Common myeloid progenitor, CD34-positive (primary cell): ENCODE data around the gene WNT5B.

ENCODE experiments used
- CTCF ChIA-PET: fragments of 350-600 bp; sonication (Branson Sonifier 250); formaldehyde crosslinking; loops from one replicate; lab custom pipeline; 2021; ENCODE audit warnings: antibody characterized with exemption; lab: Charles Lee
- POLR2A ChIA-PET: fragments of 350-600 bp; sonication (Branson Sonifier 250); formaldehyde crosslinking; loops from one replicate; lab custom pipeline; 2021; ENCODE audit warnings: antibody characterized with exemption; lab: Charles Lee
- DNase-seq, 3 donors: peaks; one replicate each; pipeline versions ENCODE4 v3.0.0 to v3.0.0-alpha.2; 2013
- H3K27ac ChIP-seq, 2 experiments: 1 replicate in 1 of 2; 2 replicates in 1 of 2; pipeline ENCODE4 v1.7.0; 2013; ENCODE audit warnings: inconsistent platforms in 2 of 2, low read length in 2 of 2, mild to moderate bottlenecking in 2 of 2, low read depth in 1 of 2, moderate library complexity in 1 of 2; ENCODE audit not compliant: severe bottlenecking in 2 of 2, insufficient read depth in 1 of 2, poor library complexity in 1 of 2
- H3K27me3 ChIP-seq, 5 experiments: replicated peaks in 2 of 5; 1 replicate in 3 of 5; 2 replicates in 2 of 5; pipeline versions ENCODE4 v1.6.1 to v1.7.0; 2013; ENCODE audit warnings: low read length in 4 of 5, mild to moderate bottlenecking in 2 of 5, moderate library complexity in 2 of 5, inconsistent platforms in 1 of 5; ENCODE audit not compliant: insufficient read depth in 5 of 5, control insufficient read depth in 4 of 5
- H3K36me3 ChIP-seq, 4 experiments: 1 replicate in 2 of 4; 2 replicates in 2 of 4; pipeline versions ENCODE4 v1.6.1 to v1.7.0; 2013; ENCODE audit warnings: low read length in 3 of 4, control low read depth in 1 of 4, mild to moderate bottlenecking in 1 of 4; ENCODE audit not compliant: control insufficient read depth in 4 of 4, insufficient read depth in 4 of 4
- H3K4me1 ChIP-seq, 4 experiments: 1 replicate in 3 of 4; 2 replicates in 1 of 4; pipeline versions ENCODE4 v1.6.1 to v1.7.1; 2013; ENCODE audit warnings: low read length in 3 of 4, mild to moderate bottlenecking in 3 of 4, control low read depth in 1 of 4, inconsistent platforms in 1 of 4, moderate library complexity in 1 of 4; ENCODE audit not compliant: control insufficient read depth in 4 of 4, insufficient read depth in 4 of 4; ENCODE audit errors: control extremely low read depth in 1 of 4
- H3K4me3 ChIP-seq, 7 experiments: 1 replicate in 4 of 7; 2 replicates in 3 of 7; pipeline versions ENCODE4 v1.5.1 to v1.7.0; 2013; ENCODE audit warnings: mild to moderate bottlenecking in 7 of 7, low read length in 6 of 7, moderate library complexity in 6 of 7, inconsistent platforms in 2 of 7, low read depth in 2 of 7, control low read depth in 1 of 7; ENCODE audit not compliant: insufficient read depth in 4 of 7, control insufficient read depth in 1 of 7; ENCODE audit errors: extremely low read depth in 1 of 7
- H3K9me3 ChIP-seq, 5 experiments: 1 replicate in 4 of 5; 2 replicates in 1 of 5; pipeline versions ENCODE4 v1.6.1 to v1.7.1; 2013; ENCODE audit warnings: low read length in 4 of 5, mild to moderate bottlenecking in 2 of 5, inconsistent platforms in 1 of 5, low read depth in 1 of 5, moderate library complexity in 1 of 5; ENCODE audit not compliant: control insufficient read depth in 4 of 5, insufficient read depth in 2 of 5; ENCODE audit errors: control extremely low read depth in 1 of 5
- WGBS: methylation state at CpG from one replicate; pipeline ENCODE4 v1.1.5; 2013; ENCODE audit not compliant: insufficient coverage; 5-methylcytosine and 5-hydroxymethylcytosine counted together

WNT5B gene

GRCh38 chr12:1584326-1584725, 44.7 kb upstream of the WNT5B start:
- H3K4me3 ChIP-seq, result no peak overlapping the region
- H3K9me3 ChIP-seq, result no peaks in the 10 kb centered on the region
- ChIA-PET CTCF (interaction anchor here (0.6 to 9.4 kb wide), 14 partner anchors 9 to 770 kb away, joined by 3 to 89 read pairs (median 4); no protein-coding TSS in a partner anchor), POLR2A (interaction anchor here (1.2 to 1.5 kb wide), 2 partner anchors 466 to 471 kb away, joined by 4 read pairs; no protein-coding TSS in a partner anchor)
- H3K4me1 ChIP-seq, result peaks cover 0 to 12% (median 2%) of the 10 kb centered on the region in 4 experiments
- H3K36me3 ChIP-seq, result peaks cover 0 to 4% (median 2%) of the 10 kb centered on the region in 4 experiments
- no peak overlapping the region for H3K27ac ChIP-seq
- no peak for DNase-seq
- 91% methylated on average over 4 of the region's 4 CpGs for WGBS
- peaks cover 0 to 10% (median 0%) of the 10 kb centered on the region in 5 experiments for H3K27me3 ChIP-seq

GRCh38 chr12:1587927-1588574, 41.0 kb upstream of the WNT5B start:
- Histone ChIP-seq H3K36me3 (peaks cover 0 to 9% (median 6%) of the 10 kb centered on the region in 4 experiments), H3K27ac (no peak overlapping the region), H3K4me1 (peaks cover 7 to 39% (median 29%) of the 10 kb centered on the region in 4 experiments), H3K4me3 (no peak overlapping the region), H3K27me3 (no peaks in the 10 kb centered on the region), H3K9me3 (no peaks in the 10 kb centered on the region)
- WGBS, result 81% methylated on average over 2 of the region's 5 CpGs
- no peak for DNase-seq
- ChIA-PET CTCF (interaction anchor here (0.8 to 2.4 kb wide), 6 partner anchors 9 to 495 kb away, joined by 3 to 18 read pairs (median 4); no protein-coding TSS in a partner anchor), POLR2A (no interaction called here)

GRCh38 chr12:1588575-1588947, 40.5 kb upstream of the WNT5B start:
- no peak for DNase-seq
- Histone ChIP-seq H3K27me3 (no peaks in the 10 kb centered on the region), H3K4me1 (peaks cover 7 to 41% (median 32%) of the 10 kb centered on the region in 4 experiments), H3K36me3 (peaks cover 0 to 9% (median 6%) of the 10 kb centered on the region in 4 experiments), H3K9me3 (no peaks in the 10 kb centered on the region), H3K4me3 (no peak overlapping the region), H3K27ac (no peak overlapping the region)
- 100% methylated on average over 2 of the region's 3 CpGs for WGBS
- ChIA-PET CTCF (interaction anchor here (0.6 to 2.4 kb wide), 7 partner anchors 10 to 496 kb away, joined by 3 to 18 read pairs (median 4); no protein-coding TSS in a partner anchor), POLR2A (no interaction called here)

DNA sequence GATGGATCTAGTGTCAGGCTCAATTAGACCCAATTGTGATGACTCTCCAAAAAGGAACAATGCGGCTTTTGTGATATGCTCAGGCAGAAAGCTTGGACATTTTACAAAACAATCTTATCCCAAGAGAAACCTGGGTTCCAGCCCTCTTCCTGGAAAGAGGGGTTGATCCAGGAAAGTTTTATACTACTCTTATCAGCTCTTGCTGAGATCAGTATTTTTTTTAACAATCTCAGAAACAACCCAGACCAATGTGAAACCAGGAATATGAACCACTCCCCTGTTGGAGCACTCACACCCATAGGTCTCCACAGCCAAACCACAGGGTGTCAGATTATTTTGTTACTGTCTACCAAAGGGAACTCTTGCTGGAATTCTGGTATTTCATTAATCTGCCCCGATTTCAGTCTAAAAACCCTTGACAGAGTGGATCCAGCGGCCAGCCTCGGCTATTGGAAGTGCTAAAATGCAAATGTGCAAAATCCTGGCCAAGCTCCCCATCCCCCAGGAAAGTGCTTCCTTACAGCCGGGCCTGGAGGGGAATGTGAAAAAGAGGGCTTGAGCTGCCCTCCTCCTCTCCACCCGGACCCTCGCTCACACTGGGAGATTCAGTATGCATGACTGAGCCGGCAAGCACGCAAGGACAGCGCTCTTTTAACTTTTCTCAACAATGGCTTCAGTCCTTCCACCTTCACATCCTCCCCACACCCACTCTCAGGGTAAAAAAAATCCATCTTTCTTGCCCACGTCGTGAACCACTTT, 38.6 kb upstream of the WNT5B start:
- H3K4me3 ChIP-seq, result peak overlapping the region in 1 of 7 experiments; percentile 28
- no peaks in the 10 kb centered on the region for H3K9me3 ChIP-seq
- no peak overlapping the region for H3K27ac ChIP-seq
- POLR2A ChIA-PET, result no interaction called here
- CTCF ChIA-PET, result interaction anchor here (1.1 to 1.3 kb wide), 3 partner anchors 22 to 474 kb away, joined by 3 to 8 read pairs (median 4); no protein-coding TSS in a partner anchor
- peaks cover 9 to 46% (median 38%) of the 10 kb centered on the region in 4 experiments for H3K4me1 ChIP-seq
- 98% methylated on average over 8 of the region's 12 CpGs for WGBS
- peaks cover 0 to 9% (median 6%) of the 10 kb centered on the region in 4 experiments for H3K36me3 ChIP-seq
- no peaks in the 10 kb centered on the region for H3K27me3 ChIP-seq
- no peak for DNase-seq

DNA sequence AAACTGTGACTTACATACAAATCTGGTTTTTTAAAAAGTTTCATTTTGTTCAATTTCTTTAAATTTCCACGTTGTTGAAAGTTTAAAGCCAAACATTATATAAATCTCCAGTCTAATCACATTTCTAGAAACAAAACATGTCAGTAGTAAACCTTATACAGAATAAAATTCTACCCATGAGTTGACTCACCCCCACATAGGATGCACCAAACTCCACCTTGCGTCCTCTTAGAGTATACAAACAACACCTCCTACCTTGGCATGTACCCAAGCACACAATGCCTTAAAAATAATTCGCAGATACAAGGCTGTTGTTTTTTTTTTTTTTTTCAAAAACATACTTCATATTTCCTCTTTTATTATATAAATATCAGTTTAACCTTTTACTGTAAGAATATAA, 38.0 kb upstream of the WNT5B start:
- Histone ChIP-seq H3K27me3 (no peaks in the 10 kb centered on the region), H3K27ac (no peak overlapping the region), H3K4me1 (peaks cover 15 to 52% (median 42%) of the 10 kb centered on the region in 4 experiments), H3K4me3 (peak overlapping the region in 3 of 7 experiments; percentile 61 to 93 (median 70)), H3K36me3 (peaks cover 0 to 9% (median 6%) of the 10 kb centered on the region in 4 experiments), H3K9me3 (no peaks in the 10 kb centered on the region)
- WGBS, result 78% methylated on average over 2 of the region's 3 CpGs
- CTCF ChIA-PET, result interaction anchor here (3.0 kb wide), 1 partner anchor 12 kb away, joined by 28 read pairs; no protein-coding TSS in a partner anchor
- POLR2A ChIA-PET, result no interaction called here
- DNase-seq, result peak in 2 of 3 donors; percentile 72 to 80

DNA sequence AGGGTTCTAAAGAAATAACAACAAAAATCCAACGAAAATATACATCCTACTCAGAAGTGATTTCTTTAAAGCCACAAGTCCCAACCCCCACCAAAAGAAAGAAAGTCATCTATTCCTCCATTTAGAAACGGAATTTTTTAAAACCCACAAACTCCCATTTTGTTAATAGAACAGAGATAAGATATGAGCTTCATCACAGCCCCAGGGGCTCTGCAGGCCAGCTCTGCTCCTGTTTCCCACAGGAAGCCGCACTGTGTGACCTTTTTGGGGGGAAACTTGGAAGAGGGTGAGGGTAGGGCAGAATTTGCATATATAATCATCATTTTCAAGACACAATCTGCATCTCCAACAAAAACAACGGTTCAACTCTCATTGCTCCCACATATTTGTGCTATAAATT, 37.5 kb upstream of the WNT5B start:
- Histone ChIP-seq H3K9me3 (no peaks in the 10 kb centered on the region), H3K27ac (no peak overlapping the region), H3K4me1 (peaks cover 15 to 53% (median 44%) of the 10 kb centered on the region in 4 experiments), H3K36me3 (peaks cover 0 to 9% (median 4%) of the 10 kb centered on the region in 4 experiments), H3K27me3 (no peaks in the 10 kb centered on the region), H3K4me3 (peak overlapping the region in 5 of 7 experiments; percentile 19 to 93 (median 61))
- POLR2A ChIA-PET, result no interaction called here
- WGBS, result no CpG with 5 or more reads among the region's 4 CpGs
- CTCF ChIA-PET, result interaction anchor here (3.0 kb wide), 1 partner anchor 11 kb away, joined by 28 read pairs; no protein-coding TSS in a partner anchor
- no peak for DNase-seq
